Activated CD8-positive, alpha-beta T cell treated with anti-CD3 and anti-CD28 coated beads for 36 hours (primary cell): Measurements from ENCODE around the gene ATP1B3. TPM values are rescaled to one million over a fixed set of nuclear protein-coding genes. Genes with fewer than 3 reads are reported as not detected.

Source experiments
- ATAC-seq: fragments of 200-7000 bp; cut with Tn5 transposase; one replicate; pipeline ENCODE4 v1.10.0; 2021; ENCODE audit warnings: mild to moderate bottlenecking, moderate library complexity
- CTCF ChIA-PET: fragments of 350-600 bp; sonication (Branson Sonifier 250); formaldehyde crosslinking; loops from one replicate; lab custom pipeline; 2021; ENCODE audit warnings: antibody characterized with exemption; lab: Charles Lee
- POLR2A ChIA-PET: fragments of 350-600 bp; sonication (Branson Sonifier 250); formaldehyde crosslinking; loops from one replicate; lab custom pipeline; 2021; ENCODE audit warnings: antibody characterized with exemption; lab: Charles Lee
- DNase-seq: peaks from one replicate; pipeline ENCODE4 v3.0.0-alpha.2; 2020
- H3K27ac Mint-ChIP-seq: one replicate; pipeline ENCODE4 v1.8.0; 2021; ENCODE audit warnings: mild to moderate bottlenecking, mixed read lengths
- H3K27me3 Mint-ChIP-seq: one replicate; pipeline ENCODE4 v1.8.0; 2021; ENCODE audit warnings: mixed read lengths
- H3K36me3 Mint-ChIP-seq: one replicate; pipeline ENCODE4 v1.8.0; 2021; ENCODE audit warnings: low read depth, mixed read lengths
- H3K4me1 Mint-ChIP-seq: one replicate; pipeline ENCODE4 v1.8.0; 2021; ENCODE audit warnings: low read depth, mixed read lengths
- H3K4me3 Mint-ChIP-seq: one replicate; pipeline ENCODE4 v1.8.0; 2021; ENCODE audit warnings: mild to moderate bottlenecking, moderate library complexity, mixed read lengths
- H3K9me3 Mint-ChIP-seq: one replicate; pipeline ENCODE4 v1.8.0; 2021; ENCODE audit warnings: mixed read lengths
- CTCF ChIP-seq: fragments of 200-600 bp; IDR thresholded peaks from one replicate; pipeline ENCODE4 v1.8.0; 2022; ENCODE audit warnings: antibody characterized with exemption, mild to moderate bottlenecking
- intact Hi-C: fragments of 100-400 bp; cut with micrococcal nuclease; formaldehyde crosslinking; loops from one replicate; pipeline ENCODE4 v1.10.0; 2022
- total RNA-seq, 2 experiments: library from RNA; stranded (reverse); gene quantifications; one replicate each; pipeline ENCODE4 v1.2.3, GENCODE V29; 2021

Gene ATP1B3
- total RNA-seq, 2 experiments from 2014 or later: 127 to 134 TPM

- no peak for ATAC-seq
- peaks cover 50% of the 10 kb centered on the region for H3K36me3 Mint-ChIP-seq
- POLR2A ChIA-PET: interaction anchor here (0.8 to 1.1 kb wide), 3 partner anchors 8 to 142 kb away, joined by 3 read pairs; no protein-coding TSS in a partner anchor
Measured at GRCh38 chr3:141894524-141895176, 18.2 kb downstream of the ATP1B3 start.

GRCh38 chr3:141895731-141896130 lies 19.3 kb downstream of the ATP1B3 start:
- Mint-ChIP-seq H3K36me3 (peaks cover 59% of the 10 kb centered on the region), H3K4me1 (peaks cover 36% of the 10 kb centered on the region), H3K9me3 (peaks cover 9% of the 10 kb centered on the region), H3K27ac (no peak overlapping the region), H3K27me3 (no peaks in the 10 kb centered on the region), H3K4me3 (no peak overlapping the region)
- CTCF ChIA-PET: interaction anchor here (1.4 to 2.2 kb wide), 2 partner anchors 13 to 18 kb away, joined by 3 to 12 read pairs; no protein-coding TSS in a partner anchor
- DNase-seq (no peak), ATAC-seq (no peak)
- TF ChIP-seq CTCF: no peak
- POLR2A ChIA-PET: interaction anchor here (1.0 kb wide), 1 partner anchor 17 kb away, joined by 3 read pairs; no protein-coding TSS in a partner anchor
- intact Hi-C loops: no loop called here

More at GRCh38 chr3:141894524-141895176, 18.2 kb downstream of the ATP1B3 start:
- H3K4me1 Mint-ChIP-seq: peaks cover 35% of the 10 kb centered on the region
- CTCF ChIA-PET: interaction anchor here (0.9 to 2.4 kb wide), 3 partner anchors 14 to 19 kb away, joined by 3 to 8 read pairs (median 4); no protein-coding TSS in a partner anchor
- TF ChIP-seq CTCF: no peak
- intact Hi-C loops: no loop called here
- no peaks in the 10 kb centered on the region for H3K27me3 Mint-ChIP-seq
- H3K27ac Mint-ChIP-seq: no peak overlapping the region
- peaks cover 3% of the 10 kb centered on the region for H3K9me3 Mint-ChIP-seq
- DNase-seq: no peak
- no peak overlapping the region for H3K4me3 Mint-ChIP-seq

GRCh38 chr3:141898908-141899307 lies 22.5 kb downstream of the ATP1B3 start:
- ATAC-seq (no peak), DNase-seq (no peak)
- intact Hi-C loops: no loop called here
- Mint-ChIP-seq H3K27me3 (no peaks in the 10 kb centered on the region), H3K36me3 (peaks cover 55% of the 10 kb centered on the region), H3K4me1 (peaks cover 26% of the 10 kb centered on the region), H3K27ac (no peak overlapping the region), H3K4me3 (no peak overlapping the region), H3K9me3 (peaks cover 9% of the 10 kb centered on the region)
- ChIA-PET POLR2A (no interaction called here), CTCF (no interaction called here)
- TF ChIP-seq CTCF: no peak

GRCh38 chr3:141900343-141900742 lies 23.9 kb downstream of the ATP1B3 start:
- Mint-ChIP-seq H3K4me3 (no peak overlapping the region), H3K4me1 (peaks cover 32% of the 10 kb centered on the region), H3K9me3 (peaks cover 9% of the 10 kb centered on the region), H3K27ac (no peak overlapping the region), H3K27me3 (no peaks in the 10 kb centered on the region), H3K36me3 (peaks cover 61% of the 10 kb centered on the region)
- no peak for ATAC-seq
- CTCF ChIA-PET: interaction anchor here (1.4 to 2.0 kb wide), 2 partner anchors 13 to 20 kb away, joined by 4 to 12 read pairs; no protein-coding TSS in a partner anchor
- intact Hi-C loops: no loop called here
- POLR2A ChIA-PET: interaction anchor here (0.6 to 1.4 kb wide), 4 partner anchors 13 to 413 kb away, joined by 3 to 4 read pairs (median 4); no protein-coding TSS in a partner anchor
- TF ChIP-seq CTCF: no peak
- no peak for DNase-seq

- Mint-ChIP-seq H3K36me3 (peaks cover 57% of the 10 kb centered on the region), H3K4me3 (no peak overlapping the region), H3K27ac (no peak overlapping the region)
Measured at GRCh38 chr3:141901914-141902313, 25.5 kb downstream of the ATP1B3 start.

More at GRCh38 chr3:141901914-141902313, 25.5 kb downstream of the ATP1B3 start:
- no peak for TF ChIP-seq CTCF
- ATAC-seq (no peak), DNase-seq (no peak)
- intact Hi-C loops: no loop called here
- Mint-ChIP-seq H3K27me3 (no peaks in the 10 kb centered on the region), H3K9me3 (peaks cover 9% of the 10 kb centered on the region), H3K4me1 (peaks cover 23% of the 10 kb centered on the region)
- CTCF ChIA-PET: no interaction called here
- POLR2A ChIA-PET: no interaction called here
